HepG2 (cell line): ENCODE measurements around the gene SPRTN. TPM values are rescaled to one million over a fixed set of nuclear protein-coding genes. Genes with fewer than 3 reads are reported as not detected.

Experiments used
- CCDC6 ChIP-seq: sonication (generic); formaldehyde crosslinking; IDR thresholded peaks from 2 replicates; pipeline ENCODE4 v1.8.1; 2022; ENCODE audit warnings: mild to moderate bottlenecking, missing genetic modification reagents, moderate library complexity
- CENPT ChIP-seq: sonication (generic); formaldehyde crosslinking; IDR thresholded peaks from 2 replicates; pipeline ENCODE4 v1.8.0; 2022; ENCODE audit warnings: low read depth, mild to moderate bottlenecking, moderate library complexity, missing genetic modification reagents
- HIVEP1 ChIP-seq: sonication (generic); formaldehyde crosslinking; IDR thresholded peaks from 2 replicates; pipeline ENCODE4 v1.4.0; 2020; ENCODE audit warnings: mild to moderate bottlenecking, missing genetic modification reagents
- RXRA ChIP-seq: sonication (generic); formaldehyde crosslinking; IDR thresholded peaks from 2 replicates; pipeline ENCODE4 v1.5.1; 2020; ENCODE audit warnings: missing genetic modification reagents
- TAF15 ChIP-seq: fragments of 200-400 bp; formaldehyde crosslinking; IDR thresholded peaks from one replicate; pipeline ENCODE4 v1.6.1; 2018; ENCODE audit warnings: mild to moderate bottlenecking, low read depth, low read length; ENCODE audit not compliant: poor library complexity, severe bottlenecking
- ZFP36 ChIP-seq: fragments of 150-350 bp; IDR thresholded peaks from 2 replicates; pipeline ENCODE4 v1.6.1; 2018; ENCODE audit warnings: borderline replicate concordance, low read length, low read depth; ENCODE audit not compliant: partially characterized antibody
- ZFYVE20 ChIP-seq: sonication (generic); formaldehyde crosslinking; IDR thresholded peaks from 2 replicates; pipeline ENCODE4 v1.8.0; 2023; ENCODE audit warnings: low read depth, mild to moderate bottlenecking, moderate library complexity, missing genetic modification reagents, borderline replicate concordance
- ZNF224 ChIP-seq: sonication (generic); formaldehyde crosslinking; IDR thresholded peaks from 2 replicates; pipeline ENCODE4 v1.5.0; 2020; ENCODE audit warnings: mild to moderate bottlenecking, missing genetic modification reagents
- ZNF282 ChIP-seq: fragments of 450-650 bp; IDR thresholded peaks from 2 replicates; pipeline ENCODE4 v1.6.1; 2018; ENCODE audit not compliant: partially characterized antibody
- ZNF441 ChIP-seq: sonication (generic); formaldehyde crosslinking; IDR thresholded peaks from 2 replicates; pipeline ENCODE4 v1.7.0; 2021; ENCODE audit warnings: missing genetic modification reagents, borderline replicate concordance
- polyA plus RNA-seq, 8 experiments: library from polyadenylated mRNA; depleted of rRNA in 3 of 8; stranded (reverse) in 7 of 8; unstranded in 1 of 8; fragments of >200 nt; fragmentation: Illumina TruSeq in 4 of 8; extraction: Trizol in 4 of 8; gene quantifications; 2 replicates each; pipeline versions ENCODE4 v1.2.1 to v1.2.3, GENCODE V29; 2011 to 2016; ENCODE audit warnings: low read depth in 4 of 8, missing spikeins in 1 of 8, mixed read lengths in 1 of 8; ENCODE audit not compliant: insufficient read depth in 1 of 8
- total RNA-seq, 5 experiments: library from RNA; depleted of rRNA; stranded (reverse); fragments of >200 nt; fragmentation: Illumina TruSeq; extraction: Trizol; gene quantifications; 2 replicates each; pipeline ENCODE4 v1.2.3, GENCODE V29; 2016; ENCODE audit warnings: low read depth in 1 of 5
- TF ChIP-seq, protein P1 (sequence below): sonication (generic); formaldehyde crosslinking; IDR thresholded peaks from 2 replicates; pipeline ENCODE4 v1.4.0; 2020; ENCODE audit warnings: missing genetic modification reagents
- TF ChIP-seq, protein P2 (sequence below): sonication (generic); formaldehyde crosslinking; IDR thresholded peaks from 2 replicates; pipeline ENCODE4 v1.8.0; 2023; ENCODE audit warnings: mild to moderate bottlenecking, missing genetic modification reagents
- TF ChIP-seq, protein P3 (sequence below): sonication (generic); formaldehyde crosslinking; IDR thresholded peaks from 2 replicates; pipeline ENCODE4 v1.4.0; 2020; ENCODE audit warnings: missing genetic modification reagents
- TF ChIP-seq, protein P4 (sequence below): IDR thresholded peaks from 2 replicates; pipeline ENCODE4 v1.6.1; 2016
- TF ChIP-seq, protein P5 (sequence below): sonication (generic); formaldehyde crosslinking; IDR thresholded peaks from 2 replicates; pipeline ENCODE4 v1.5.0; 2020; ENCODE audit warnings: missing genetic modification reagents
- TF ChIP-seq, protein P6 (sequence below): sonication (generic); formaldehyde crosslinking; IDR thresholded peaks from 2 replicates; pipeline ENCODE4 v1.4.0; 2020; ENCODE audit warnings: mild to moderate bottlenecking, missing genetic modification reagents

The SPRTN gene
- total and polyA plus RNA-seq, 2 of the 13 experiments (the other 11 are each of a cell fraction or from before 2014, with no cell fraction given): 4.2 to 15.2 TPM

DNA sequence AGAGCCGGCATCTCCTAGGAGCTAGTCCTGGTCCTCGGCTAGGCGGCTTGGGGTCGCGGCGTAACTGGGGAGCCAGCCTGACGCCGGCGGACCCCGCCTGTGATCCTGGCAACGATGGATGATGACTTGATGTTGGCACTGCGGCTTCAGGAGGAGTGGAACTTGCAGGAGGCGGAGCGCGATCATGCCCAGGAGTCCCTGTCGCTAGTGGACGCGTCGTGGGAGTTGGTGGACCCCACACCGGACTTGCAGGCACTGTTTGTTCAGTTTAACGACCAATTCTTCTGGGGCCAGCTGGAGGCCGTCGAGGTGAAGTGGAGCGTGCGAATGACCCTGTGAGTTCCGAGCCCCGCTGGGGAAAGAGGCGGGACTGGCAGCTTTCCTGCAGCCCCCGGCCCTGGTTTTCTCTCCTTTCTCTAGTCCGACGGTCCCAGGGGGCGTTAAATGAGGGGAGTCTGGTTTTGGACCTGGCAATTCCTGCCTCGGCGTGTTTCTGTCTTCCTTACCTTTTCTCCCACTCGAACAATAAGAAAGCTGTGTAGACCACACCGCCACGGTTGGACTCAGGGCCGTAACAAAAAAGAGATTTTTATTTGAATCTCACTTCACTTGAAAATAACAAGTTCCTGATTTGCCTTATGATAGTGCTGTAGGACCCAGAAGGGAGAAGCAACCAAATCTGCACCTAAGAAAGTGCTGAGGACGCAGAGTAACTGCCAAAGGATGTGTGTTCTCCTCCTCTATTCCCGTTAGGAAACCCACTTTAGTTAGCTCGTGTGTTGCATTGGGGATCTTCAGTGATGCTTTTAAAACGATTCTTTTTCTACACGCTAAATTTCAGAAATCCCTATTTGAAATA, at the start of gene SPRTN (continued):
- TF ChIP-seq, protein P1, sequence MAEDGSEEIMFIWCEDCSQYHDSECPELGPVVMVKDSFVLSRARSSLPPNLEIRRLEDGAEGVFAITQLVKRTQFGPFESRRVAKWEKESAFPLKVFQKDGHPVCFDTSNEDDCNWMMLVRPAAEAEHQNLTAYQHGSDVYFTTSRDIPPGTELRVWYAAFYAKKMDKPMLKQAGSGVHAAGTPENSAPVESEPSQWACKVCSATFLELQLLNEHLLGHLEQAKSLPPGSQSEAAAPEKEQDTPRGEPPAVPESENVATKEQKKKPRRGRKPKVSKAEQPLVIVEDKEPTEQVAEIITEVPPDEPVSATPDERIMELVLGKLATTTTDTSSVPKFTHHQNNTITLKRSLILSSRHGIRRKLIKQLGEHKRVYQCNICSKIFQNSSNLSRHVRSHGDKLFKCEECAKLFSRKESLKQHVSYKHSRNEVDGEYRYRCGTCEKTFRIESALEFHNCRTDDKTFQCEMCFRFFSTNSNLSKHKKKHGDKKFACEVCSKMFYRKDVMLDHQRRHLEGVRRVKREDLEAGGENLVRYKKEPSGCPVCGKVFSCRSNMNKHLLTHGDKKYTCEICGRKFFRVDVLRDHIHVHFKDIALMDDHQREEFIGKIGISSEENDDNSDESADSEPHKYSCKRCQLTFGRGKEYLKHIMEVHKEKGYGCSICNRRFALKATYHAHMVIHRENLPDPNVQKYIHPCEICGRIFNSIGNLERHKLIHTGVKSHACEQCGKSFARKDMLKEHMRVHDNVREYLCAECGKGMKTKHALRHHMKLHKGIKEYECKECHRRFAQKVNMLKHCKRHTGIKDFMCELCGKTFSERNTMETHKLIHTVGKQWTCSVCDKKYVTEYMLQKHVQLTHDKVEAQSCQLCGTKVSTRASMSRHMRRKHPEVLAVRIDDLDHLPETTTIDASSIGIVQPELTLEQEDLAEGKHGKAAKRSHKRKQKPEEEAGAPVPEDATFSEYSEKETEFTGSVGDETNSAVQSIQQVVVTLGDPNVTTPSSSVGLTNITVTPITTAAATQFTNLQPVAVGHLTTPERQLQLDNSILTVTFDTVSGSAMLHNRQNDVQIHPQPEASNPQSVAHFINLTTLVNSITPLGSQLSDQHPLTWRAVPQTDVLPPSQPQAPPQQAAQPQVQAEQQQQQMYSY (CRISPR knock-in tag): no peak
- TF ChIP-seq, protein P2, sequence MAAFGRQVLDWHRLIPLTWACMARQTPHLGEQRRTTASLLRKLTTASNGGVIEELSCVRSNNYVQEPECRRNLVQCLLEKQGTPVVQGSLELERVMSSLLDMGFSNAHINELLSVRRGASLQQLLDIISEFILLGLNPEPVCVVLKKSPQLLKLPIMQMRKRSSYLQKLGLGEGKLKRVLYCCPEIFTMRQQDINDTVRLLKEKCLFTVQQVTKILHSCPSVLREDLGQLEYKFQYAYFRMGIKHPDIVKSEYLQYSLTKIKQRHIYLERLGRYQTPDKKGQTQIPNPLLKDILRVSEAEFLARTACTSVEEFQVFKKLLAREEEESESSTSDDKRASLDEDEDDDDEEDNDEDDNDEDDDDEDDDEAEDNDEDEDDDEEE (CRISPR knock-in tag): 0 out of 2 replicates have a peak, but pooled peaks have one; percentile 15
- TF ChIP-seq, protein P3, sequence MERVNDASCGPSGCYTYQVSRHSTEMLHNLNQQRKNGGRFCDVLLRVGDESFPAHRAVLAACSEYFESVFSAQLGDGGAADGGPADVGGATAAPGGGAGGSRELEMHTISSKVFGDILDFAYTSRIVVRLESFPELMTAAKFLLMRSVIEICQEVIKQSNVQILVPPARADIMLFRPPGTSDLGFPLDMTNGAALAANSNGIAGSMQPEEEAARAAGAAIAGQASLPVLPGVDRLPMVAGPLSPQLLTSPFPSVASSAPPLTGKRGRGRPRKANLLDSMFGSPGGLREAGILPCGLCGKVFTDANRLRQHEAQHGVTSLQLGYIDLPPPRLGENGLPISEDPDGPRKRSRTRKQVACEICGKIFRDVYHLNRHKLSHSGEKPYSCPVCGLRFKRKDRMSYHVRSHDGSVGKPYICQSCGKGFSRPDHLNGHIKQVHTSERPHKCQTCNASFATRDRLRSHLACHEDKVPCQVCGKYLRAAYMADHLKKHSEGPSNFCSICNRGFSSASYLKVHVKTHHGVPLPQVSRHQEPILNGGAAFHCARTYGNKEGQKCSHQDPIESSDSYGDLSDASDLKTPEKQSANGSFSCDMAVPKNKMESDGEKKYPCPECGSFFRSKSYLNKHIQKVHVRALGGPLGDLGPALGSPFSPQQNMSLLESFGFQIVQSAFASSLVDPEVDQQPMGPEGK: no peak; the same call in 1 of the 2 replicates
- TF ChIP-seq, protein P4, sequence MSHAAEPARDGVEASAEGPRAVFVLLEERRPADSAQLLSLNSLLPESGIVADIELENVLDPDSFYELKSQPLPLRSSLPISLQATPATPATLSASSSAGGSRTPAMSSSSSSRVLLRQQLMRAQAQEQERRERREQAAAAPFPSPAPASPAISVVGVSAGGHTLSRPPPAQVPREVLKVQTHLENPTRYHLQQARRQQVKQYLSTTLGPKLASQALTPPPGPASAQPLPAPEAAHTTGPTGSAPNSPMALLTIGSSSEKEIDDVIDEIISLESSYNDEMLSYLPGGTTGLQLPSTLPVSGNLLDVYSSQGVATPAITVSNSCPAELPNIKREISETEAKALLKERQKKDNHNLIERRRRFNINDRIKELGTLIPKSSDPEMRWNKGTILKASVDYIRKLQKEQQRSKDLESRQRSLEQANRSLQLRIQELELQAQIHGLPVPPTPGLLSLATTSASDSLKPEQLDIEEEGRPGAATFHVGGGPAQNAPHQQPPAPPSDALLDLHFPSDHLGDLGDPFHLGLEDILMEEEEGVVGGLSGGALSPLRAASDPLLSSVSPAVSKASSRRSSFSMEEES (CRISPR knock-in tag): no peak
- TF ChIP-seq CCDC6 (CRISPR knock-in tag) (no peak), TAF15 (no peak), RXRA (CRISPR knock-in tag) (peak; percentile 70), ZFP36 (no peak), ZFYVE20 (CRISPR knock-in tag) (no peak), CENPT (no peak), ZNF224 (CRISPR knock-in tag) (no peak), ZNF441 (CRISPR knock-in tag) (no peak), HIVEP1 (CRISPR knock-in tag) (peak; percentile 83), ZNF282 (no peak)
- TF ChIP-seq, protein P5, sequence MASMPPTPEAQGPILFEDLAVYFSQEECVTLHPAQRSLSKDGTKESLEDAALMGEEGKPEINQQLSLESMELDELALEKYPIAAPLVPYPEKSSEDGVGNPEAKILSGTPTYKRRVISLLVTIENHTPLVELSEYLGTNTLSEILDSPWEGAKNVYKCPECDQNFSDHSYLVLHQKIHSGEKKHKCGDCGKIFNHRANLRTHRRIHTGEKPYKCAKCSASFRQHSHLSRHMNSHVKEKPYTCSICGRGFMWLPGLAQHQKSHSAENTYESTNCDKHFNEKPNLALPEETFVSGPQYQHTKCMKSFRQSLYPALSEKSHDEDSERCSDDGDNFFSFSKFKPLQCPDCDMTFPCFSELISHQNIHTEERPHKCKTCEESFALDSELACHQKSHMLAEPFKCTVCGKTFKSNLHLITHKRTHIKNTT (CRISPR knock-in tag): no peak
- TF ChIP-seq, protein P6, sequence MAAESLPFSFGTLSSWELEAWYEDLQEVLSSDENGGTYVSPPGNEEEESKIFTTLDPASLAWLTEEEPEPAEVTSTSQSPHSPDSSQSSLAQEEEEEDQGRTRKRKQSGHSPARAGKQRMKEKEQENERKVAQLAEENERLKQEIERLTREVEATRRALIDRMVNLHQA: no peak
